CD14-positive monocyte (primary cell): Measurements from ENCODE around the gene LGR5. TPM values are rescaled to one million over a fixed set of nuclear protein-coding genes. Genes with fewer than 3 reads are reported as not detected.
"Not testable (repeated sequence)": the region's sequence is repeated elsewhere in the genome, so short reads cannot be mapped to it uniquely, and the experiment has no call there.

ENCODE experiments used
- DNase-seq, 3 donors: peaks; one replicate each; pipeline ENCODE4 v3.0.0-alpha.2; 2011 to 2022
- H2AFZ ChIP-seq: 2 replicates; pipeline ENCODE4 v1.6.0; 2012; ENCODE audit warnings: mild to moderate bottlenecking, low read depth, low read length, inconsistent platforms; ENCODE audit not compliant: insufficient read depth, poor library complexity, severe bottlenecking
- H3K27ac ChIP-seq, 2 donors: 1 replicate in 1 of 2; 2 replicates in 1 of 2; pipeline ENCODE4 v1.5.1; 2012 to 2013; ENCODE audit warnings: low read length in 2 of 2, control low read depth in 1 of 2, inconsistent platforms in 1 of 2, low read depth in 1 of 2, mild to moderate bottlenecking in 1 of 2
- H3K27me3 ChIP-seq, 2 donors: one replicate each; pipeline versions ENCODE4 v1.6.0 to v1.6.1; 2011 to 2013; ENCODE audit warnings: low read length in 2 of 2; ENCODE audit not compliant: control insufficient read depth in 2 of 2, insufficient read depth in 2 of 2
- H3K36me3 ChIP-seq, 2 donors: replicated peaks in 1 of 2; 1 replicate in 1 of 2; 2 replicates in 1 of 2; pipeline versions ENCODE4 v1.5.1 to v1.6.1; 2012 to 2013; ENCODE audit warnings: low read length in 2 of 2, control low read depth in 1 of 2, inconsistent platforms in 1 of 2, mild to moderate bottlenecking in 1 of 2; ENCODE audit not compliant: insufficient read depth in 2 of 2, control insufficient read depth in 1 of 2
- H3K4me1 ChIP-seq, 2 donors: 1 replicate in 1 of 2; 2 replicates in 1 of 2; pipeline versions ENCODE4 v1.5.1 to v1.6.1; 2012 to 2013; ENCODE audit warnings: low read length in 2 of 2, control low read depth in 1 of 2, inconsistent platforms in 1 of 2, mild to moderate bottlenecking in 1 of 2, moderate library complexity in 1 of 2; ENCODE audit not compliant: insufficient read depth in 2 of 2, control insufficient read depth in 1 of 2
- H3K4me2 ChIP-seq: replicated peaks from 2 replicates; pipeline ENCODE3; 2012; ENCODE audit warnings: low read length, moderate library complexity, mild to moderate bottlenecking; ENCODE audit not compliant: poor library complexity, severe bottlenecking; ENCODE audit errors: extremely low read depth
- H3K4me3 ChIP-seq, 3 experiments: fragments of 200-600 bp in 1 of 3; sonication (generic) in 1 of 3; replicated peaks in 1 of 3; 1 replicate in 2 of 3; 2 replicates in 1 of 3; pipeline ENCODE4 v1.5.1; 2011 to 2013; ENCODE audit warnings: low read length in 3 of 3, mild to moderate bottlenecking in 3 of 3, control low read depth in 2 of 3, low read depth in 2 of 3, inconsistent platforms in 1 of 3, moderate library complexity in 1 of 3
- H3K79me2 ChIP-seq: 2 replicates; pipeline ENCODE4 v1.6.0; 2012; ENCODE audit warnings: mild to moderate bottlenecking, control low read depth, inconsistent platforms, low read length, moderate library complexity; ENCODE audit not compliant: insufficient read depth
- H3K9ac ChIP-seq: 2 replicates; pipeline ENCODE4 v1.6.0; 2017; ENCODE audit warnings: low read length, mild to moderate bottlenecking; ENCODE audit not compliant: insufficient read depth, poor library complexity, severe bottlenecking
- H3K9me3 ChIP-seq, 2 donors: replicated peaks in 1 of 2; 1 replicate in 1 of 2; 2 replicates in 1 of 2; pipeline versions ENCODE4 v1.5.1 to v1.6.1; 2012 to 2013; ENCODE audit warnings: low read length in 2 of 2, control low read depth in 1 of 2; ENCODE audit not compliant: control insufficient read depth in 1 of 2, insufficient read depth in 1 of 2
- H4K20me1 ChIP-seq: 2 replicates; pipeline ENCODE4 v1.6.0; 2012; ENCODE audit warnings: mild to moderate bottlenecking, low read length, control low read depth, moderate library complexity; ENCODE audit not compliant: insufficient read depth
- H3K27ac Mint-ChIP-seq, 7 donors: one replicate each; pipeline ENCODE4 v1.8.0; 2020; ENCODE audit warnings: mild to moderate bottlenecking in 7 of 7, mixed read lengths in 7 of 7, moderate library complexity in 6 of 7, inconsistent platforms in 2 of 7
- H3K27me3 Mint-ChIP-seq, 3 donors: one replicate each; pipeline ENCODE4 v1.8.0; 2021 to 2022; ENCODE audit warnings: low read depth in 3 of 3, mild to moderate bottlenecking in 3 of 3, mixed read lengths in 3 of 3, moderate library complexity in 3 of 3, inconsistent platforms in 1 of 3
- H3K36me3 Mint-ChIP-seq, 2 donors: one replicate each; pipeline ENCODE4 v1.8.0; 2020; ENCODE audit warnings: mixed read lengths in 2 of 2, inconsistent platforms in 1 of 2, mild to moderate bottlenecking in 1 of 2
- H3K4me1 Mint-ChIP-seq: one replicate; pipeline ENCODE4 v1.8.0; 2020; ENCODE audit warnings: mild to moderate bottlenecking, mixed read lengths
- H3K4me3 Mint-ChIP-seq, 2 donors: one replicate each; pipeline ENCODE4 v1.8.0; 2020; ENCODE audit warnings: mild to moderate bottlenecking in 2 of 2, mixed read lengths in 2 of 2, moderate library complexity in 1 of 2
- H3K9me3 Mint-ChIP-seq, 7 donors: one replicate each; pipeline ENCODE4 v1.8.0; 2020 to 2022; ENCODE audit warnings: mixed read lengths in 7 of 7, mild to moderate bottlenecking in 6 of 7, moderate library complexity in 6 of 7, inconsistent platforms in 2 of 7
- WGBS: methylation state at CpG from one replicate; pipeline ENCODE4 v1.1.5; 2013; ENCODE audit warnings: missing lambda C conversion rate; ENCODE audit not compliant: insufficient coverage; 5-methylcytosine and 5-hydroxymethylcytosine counted together
- intact Hi-C, 2 donors: fragments of 100-400 bp; cut with micrococcal nuclease; formaldehyde crosslinking; loops; one replicate each; pipeline versions ENCODE4 v1.15.0 to v1.15.1; 2023
- polyA plus RNA-seq, 3 donors: library from polyadenylated mRNA; depleted of rRNA in 1 of 3; unstranded in 2 of 3; stranded (reverse) in 1 of 3; fragments of 300-500 nt in 2 of 3; fragments of >200 nt in 1 of 3; fragmentation: Illumina TruSeq in 2 of 3; gene quantifications; 1 replicate in 2 of 3; 2 replicates in 1 of 3; pipeline ENCODE4 v1.2.3, GENCODE V29; 2012 to 2021
- TF ChIP-seq, protein P1 (sequence below): fragments of 200-600 bp; IDR thresholded peaks from one replicate; pipeline ENCODE4 v1.8.0; 2022; ENCODE audit warnings: antibody characterized with exemption, mild to moderate bottlenecking

Gene LGR5
- polyA plus RNA-seq, 3 donors = not detected

DNA sequence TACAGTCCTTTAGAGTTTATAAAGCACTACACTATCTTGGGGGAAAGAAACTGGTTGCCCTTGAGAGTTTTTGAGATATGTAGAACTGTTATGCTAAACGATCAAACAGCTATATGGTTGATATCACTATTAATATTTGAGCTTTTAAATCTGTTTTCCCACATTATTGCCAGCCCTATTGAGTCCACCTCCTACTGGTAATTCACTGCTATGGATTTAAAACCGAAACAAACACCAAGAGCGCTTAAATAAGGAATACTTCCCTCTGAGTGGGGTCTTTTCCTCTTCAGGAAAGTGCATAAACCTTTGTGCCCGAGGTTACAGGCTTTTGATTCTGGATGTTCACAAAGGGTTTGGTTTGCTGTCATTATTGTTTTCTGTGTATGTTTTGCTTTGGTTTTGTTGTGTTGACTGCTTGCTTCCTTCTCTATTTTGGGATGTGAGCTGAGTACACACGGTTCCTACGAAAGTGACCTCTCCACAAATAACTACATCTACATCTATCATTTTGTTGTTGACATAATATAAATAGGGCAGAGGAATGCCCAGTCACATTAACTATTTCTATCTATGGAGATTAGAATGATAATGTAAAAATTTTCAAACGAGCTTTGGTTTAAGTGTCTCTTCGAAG is 44.8 kb downstream of the LGR5 start:
- H3K27me3 ChIP-seq = no peaks in the 10 kb centered on the region
- no peak overlapping the region for H3K27ac ChIP-seq
- DNase-seq = no peak
- H3K27ac Mint-ChIP-seq = no peak overlapping the region
- H3K4me3 Mint-ChIP-seq = no peak overlapping the region
- no peak overlapping the region for H3K4me2 ChIP-seq
- H2AFZ ChIP-seq = no peak overlapping the region
- H3K4me3 ChIP-seq = no peak overlapping the region
- H3K79me2 ChIP-seq = no peaks in the 10 kb centered on the region
- no peak overlapping the region for H3K9ac ChIP-seq
- H3K36me3 Mint-ChIP-seq = no peaks in the 10 kb centered on the region
- no peaks in the 10 kb centered on the region for H4K20me1 ChIP-seq
- no peaks in the 10 kb centered on the region for H3K9me3 ChIP-seq
- H3K27me3 Mint-ChIP-seq = no peaks in the 10 kb centered on the region
- no peaks in the 10 kb centered on the region for H3K4me1 Mint-ChIP-seq
- H3K4me1 ChIP-seq = no peaks in the 10 kb centered on the region
- 90% methylated on average over 2 of the region's 8 CpGs for WGBS
- peaks cover 0 to 5% (median 1%) of the 10 kb centered on the region in 7 donors for H3K9me3 Mint-ChIP-seq
- H3K36me3 ChIP-seq = no peaks in the 10 kb centered on the region
- intact Hi-C loops = no loop called here
- TF ChIP-seq, protein P1, sequence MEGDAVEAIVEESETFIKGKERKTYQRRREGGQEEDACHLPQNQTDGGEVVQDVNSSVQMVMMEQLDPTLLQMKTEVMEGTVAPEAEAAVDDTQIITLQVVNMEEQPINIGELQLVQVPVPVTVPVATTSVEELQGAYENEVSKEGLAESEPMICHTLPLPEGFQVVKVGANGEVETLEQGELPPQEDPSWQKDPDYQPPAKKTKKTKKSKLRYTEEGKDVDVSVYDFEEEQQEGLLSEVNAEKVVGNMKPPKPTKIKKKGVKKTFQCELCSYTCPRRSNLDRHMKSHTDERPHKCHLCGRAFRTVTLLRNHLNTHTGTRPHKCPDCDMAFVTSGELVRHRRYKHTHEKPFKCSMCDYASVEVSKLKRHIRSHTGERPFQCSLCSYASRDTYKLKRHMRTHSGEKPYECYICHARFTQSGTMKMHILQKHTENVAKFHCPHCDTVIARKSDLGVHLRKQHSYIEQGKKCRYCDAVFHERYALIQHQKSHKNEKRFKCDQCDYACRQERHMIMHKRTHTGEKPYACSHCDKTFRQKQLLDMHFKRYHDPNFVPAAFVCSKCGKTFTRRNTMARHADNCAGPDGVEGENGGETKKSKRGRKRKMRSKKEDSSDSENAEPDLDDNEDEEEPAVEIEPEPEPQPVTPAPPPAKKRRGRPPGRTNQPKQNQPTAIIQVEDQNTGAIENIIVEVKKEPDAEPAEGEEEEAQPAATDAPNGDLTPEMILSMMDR = no peak

DNA sequence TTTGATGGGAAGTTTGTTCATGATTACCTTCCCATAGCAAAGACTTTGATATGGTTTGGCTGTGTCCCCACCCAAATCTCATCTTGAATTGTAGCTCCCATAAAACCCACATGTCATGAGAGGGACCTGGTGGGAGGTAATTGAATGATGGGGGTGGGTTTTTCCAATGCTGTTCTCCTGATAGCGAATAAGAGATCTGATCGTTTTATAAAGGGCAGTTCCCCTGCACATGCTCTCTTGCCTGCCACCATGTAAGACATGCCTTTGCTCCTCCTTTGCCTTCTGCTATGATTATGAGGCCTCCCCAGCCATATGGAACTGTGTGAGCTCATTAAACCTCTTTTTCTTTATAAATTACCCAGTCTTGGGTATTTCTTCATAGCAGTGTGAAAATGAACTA is 51.2 kb downstream of the LGR5 start:
- H2AFZ ChIP-seq, DNase-seq, H3K4me1 ChIP-seq, H4K20me1 ChIP-seq, H3K79me2 ChIP-seq, H3K27me3 Mint-ChIP-seq, H3K27me3 ChIP-seq, H3K36me3 ChIP-seq, H3K4me1 Mint-ChIP-seq, H3K27ac ChIP-seq, H3K4me3 ChIP-seq, H3K27ac Mint-ChIP-seq, H3K36me3 Mint-ChIP-seq, H3K4me2 ChIP-seq, H3K4me3 Mint-ChIP-seq, intact Hi-C loops, H3K9ac ChIP-seq: not testable (repeated sequence)
- H3K9me3 ChIP-seq = peaks cover 11% of the 10 kb centered on the region in 2 donors
- H3K9me3 Mint-ChIP-seq = peaks cover 0 to 20% (median 12%) of the 10 kb centered on the region in 7 donors
- WGBS = no CpG with 5 or more reads among the region's 2 CpGs
